ENCODE results near the gene INPP5F.

GRCh38 chr10:119796039-119796438 lies 70.2 kb downstream of the INPP5F start:
- TF ChIP-seq POLR2A (IDR thresholded peaks at IDR 0.05) (no peak), CTCF (IDR thresholded peaks at IDR 0.05 in 8 of 11, conservative IDR thresholded peaks at IDR 0.05 in 3 of 11) (no peak), POLR2AphosphoS5 (IDR thresholded peaks at IDR 0.05) (no peak)

All from spleen (tissue), 7 donors.